Neural progenitor cell (in vitro differentiated cells): ENCODE data around the gene RAPGEF2. TPM values are rescaled to one million over a fixed set of nuclear protein-coding genes. Genes with fewer than 3 reads are reported as not detected.

Experiments
- DNase-seq: peaks from one replicate; pipeline ENCODE4 v3.0.0-alpha.2; 2016; ENCODE audit warnings: low spot score
- H2AFZ ChIP-seq: fragments of 200-600 bp; sonication (generic); replicated peaks from 2 replicates; pipeline ENCODE4 v1.6.1; 2016; ENCODE audit warnings: antibody characterized with exemption
- H3F3A ChIP-seq: fragments of 200-600 bp; sonication (generic); 2 replicates; pipeline ENCODE4 v1.6.1; 2016; ENCODE audit warnings: antibody characterized with exemption, low read depth
- H3K27ac ChIP-seq: fragments of 200-600 bp; sonication (generic); 2 replicates; pipeline ENCODE4 v1.5.1; 2016; ENCODE audit warnings: mild to moderate bottlenecking
- H3K27me3 ChIP-seq: fragments of 200-600 bp; sonication (generic); 2 replicates; pipeline ENCODE4 v1.6.1; 2016; ENCODE audit warnings: mild to moderate bottlenecking, moderate library complexity
- H3K36me3 ChIP-seq: fragments of 200-600 bp; sonication (generic); 2 replicates; pipeline ENCODE4 v1.5.1; 2016
- H3K4me1 ChIP-seq: fragments of 200-600 bp; sonication (generic); 2 replicates; pipeline ENCODE4 v1.6.1; 2016; ENCODE audit warnings: mixed run types
- H3K4me2 ChIP-seq: fragments of 200-600 bp; sonication (generic); 2 replicates; pipeline ENCODE4 v1.6.1; 2016
- H3K4me3 ChIP-seq: fragments of 200-600 bp; sonication (generic); 2 replicates; pipeline ENCODE4 v1.5.1; 2016
- H3K79me2 ChIP-seq: fragments of 200-600 bp; sonication (generic); 2 replicates; pipeline ENCODE4 v1.6.1; 2016; ENCODE audit warnings: low read depth
- H3K9ac ChIP-seq: fragments of 200-600 bp; sonication (generic); 2 replicates; pipeline ENCODE4 v1.6.1; 2016
- H3K9me3 ChIP-seq: fragments of 200-600 bp; sonication (generic); 2 replicates; pipeline ENCODE4 v1.5.1; 2016; ENCODE audit warnings: low read depth
- H4K20me1 ChIP-seq: fragments of 200-600 bp; sonication (generic); 2 replicates; pipeline ENCODE4 v1.6.1; 2016; ENCODE audit warnings: low read depth
- H3K27ac Mint-ChIP-seq: 3 replicates; pipeline ENCODE4 v1.8.0; 2021; ENCODE audit warnings: mixed read lengths
- H3K27me3 Mint-ChIP-seq: 2 replicates; pipeline ENCODE4 v1.8.0; 2022; ENCODE audit warnings: low read depth, mild to moderate bottlenecking, inconsistent platforms, moderate library complexity, mixed read lengths; ENCODE audit not compliant: insufficient read depth
- H3K36me3 Mint-ChIP-seq: 3 replicates; pipeline ENCODE4 v1.8.0; 2021; ENCODE audit warnings: mixed read lengths
- H3K4me1 Mint-ChIP-seq: 3 replicates; pipeline ENCODE4 v1.8.0; 2021; ENCODE audit warnings: mixed read lengths
- H3K4me3 Mint-ChIP-seq: 3 replicates; pipeline ENCODE4 v1.8.0; 2021; ENCODE audit warnings: mild to moderate bottlenecking, moderate library complexity, mixed read lengths
- H3K9me3 Mint-ChIP-seq: 3 replicates; pipeline ENCODE4 v1.8.0; 2020; ENCODE audit warnings: mixed read lengths
- CTCF ChIP-seq: fragments of 200-600 bp; sonication (generic); IDR thresholded peaks from 2 replicates; pipeline ENCODE4 v1.5.1; 2017; ENCODE audit warnings: antibody characterized with exemption, mild to moderate bottlenecking
- EZH2 ChIP-seq: fragments of 200-600 bp; sonication (generic); IDR thresholded peaks from 2 replicates; pipeline ENCODE4 v1.6.1; 2017; ENCODE audit warnings: antibody characterized with exemption, mild to moderate bottlenecking, moderate library complexity
- EZH2phosphoT487 ChIP-seq: fragments of 200-600 bp; sonication (generic); IDR thresholded peaks from 2 replicates; pipeline ENCODE4 v1.6.1; 2017; ENCODE audit warnings: antibody characterized with exemption
- total RNA-seq: library from RNA; depleted of rRNA; stranded (reverse); fragments of >200 nt; gene quantifications from 2 replicates; pipeline ENCODE4 v1.2.3, GENCODE V29; 2015; ENCODE audit warnings: low replicate concordance

Gene RAPGEF2
- total RNA-seq, 1 donor from 2014 or later: 70.4 TPM

- Histone ChIP-seq H3K9me3 (no peaks in the 10 kb centered on the region), H3K27ac (no peak overlapping the region), H3K27me3 (no peaks in the 10 kb centered on the region), H3K4me2 (no peak overlapping the region), H3K4me3 (no peak overlapping the region), H3K79me2 (peaks cover 80% of the 10 kb centered on the region), H3K4me1 (peaks cover 16% of the 10 kb centered on the region), H4K20me1 (peaks cover 28% of the 10 kb centered on the region), H2AFZ (no peak overlapping the region), H3K36me3 (no peaks in the 10 kb centered on the region), H3F3A (peaks cover 10% of the 10 kb centered on the region), H3K9ac (no peak overlapping the region)
- H3K4me1 Mint-ChIP-seq: peaks cover 6% of the 10 kb centered on the region
- no peak for DNase-seq
- H3K9me3 Mint-ChIP-seq: peaks cover 14% of the 10 kb centered on the region
- TF ChIP-seq EZH2 (no peak), EZH2phosphoT487 (no peak), CTCF (no peak)
- H3K27me3 Mint-ChIP-seq: no peaks in the 10 kb centered on the region
- H3K36me3 Mint-ChIP-seq: peaks cover 10% of the 10 kb centered on the region
- no peak overlapping the region for H3K4me3 Mint-ChIP-seq
- no peak overlapping the region for H3K27ac Mint-ChIP-seq
These were observed 60.6 kb downstream of the RAPGEF2 start for GRCh38 chr4:159163521-159163920.

- Mint-ChIP-seq H3K27ac (no peak overlapping the region), H3K4me1 (peaks cover 6% of the 10 kb centered on the region), H3K9me3 (peaks cover 17% of the 10 kb centered on the region), H3K36me3 (peaks cover 14% of the 10 kb centered on the region), H3K27me3 (no peaks in the 10 kb centered on the region), H3K4me3 (no peak overlapping the region)
- Histone ChIP-seq H3K27ac (no peak overlapping the region), H3K4me2 (no peak overlapping the region), H3K9ac (no peak overlapping the region), H3K9me3 (no peaks in the 10 kb centered on the region), H3K36me3 (no peaks in the 10 kb centered on the region), H2AFZ (no peak overlapping the region), H3K79me2 (peaks cover 93% of the 10 kb centered on the region), H3K4me3 (no peak overlapping the region), H3K27me3 (no peaks in the 10 kb centered on the region), H3F3A (peaks cover 6% of the 10 kb centered on the region), H4K20me1 (peaks cover 17% of the 10 kb centered on the region), H3K4me1 (peaks cover 7% of the 10 kb centered on the region)
- TF ChIP-seq EZH2phosphoT487 (no peak), CTCF (no peak), EZH2 (no peak)
- no peak for DNase-seq
These were observed 66.8 kb downstream of the RAPGEF2 start for GRCh38 chr4:159169404-159170302.

- H3K27ac Mint-ChIP-seq: no peak overlapping the region
- no peak for DNase-seq
- Histone ChIP-seq H3K4me3 (no peak overlapping the region), H3K9me3 (no peaks in the 10 kb centered on the region), H3K36me3 (no peaks in the 10 kb centered on the region), H2AFZ (no peak overlapping the region), H3K27me3 (no peaks in the 10 kb centered on the region), H3K9ac (no peak overlapping the region), H3K4me1 (peaks cover 11% of the 10 kb centered on the region), H3F3A (peaks cover 8% of the 10 kb centered on the region), H3K4me2 (no peak overlapping the region), H3K27ac (no peak overlapping the region), H4K20me1 (peaks cover 31% of the 10 kb centered on the region), H3K79me2 (peaks cover 92% of the 10 kb centered on the region)
- peaks cover 14% of the 10 kb centered on the region for H3K9me3 Mint-ChIP-seq
- no peaks in the 10 kb centered on the region for H3K27me3 Mint-ChIP-seq
- TF ChIP-seq EZH2 (no peak), CTCF (no peak), EZH2phosphoT487 (no peak)
- no peak overlapping the region for H3K4me3 Mint-ChIP-seq
- H3K4me1 Mint-ChIP-seq: peaks cover 20% of the 10 kb centered on the region
- peaks cover 12% of the 10 kb centered on the region for H3K36me3 Mint-ChIP-seq
These were observed 68.4 kb downstream of the RAPGEF2 start for GRCh38 chr4:159171287-159171686.
